Esophagus squamous epithelium (tissue), 4 donors: ENCODE data around the gene HHLA2.

Experiments used
- POLR2A ChIP-seq, 4 donors: fragments of 450-650 bp; IDR thresholded peaks; one replicate each; pipeline ENCODE4 v1.6.1; 2017; ENCODE audit warnings: antibody characterized with exemption in 4 of 4, mild to moderate bottlenecking in 4 of 4, moderate library complexity in 3 of 4
- TF ChIP-seq, protein P1 (sequence below), 6 experiments: fragments of 450-650 bp in 4 of 6; fragments of 200-600 bp in 2 of 6; sonication (generic) in 2 of 6; IDR thresholded peaks; one replicate each; pipeline ENCODE4 v1.5.1; 2016 to 2019; ENCODE audit warnings: antibody characterized with exemption in 6 of 6, mild to moderate bottlenecking in 4 of 6, moderate library complexity in 4 of 6

DNA sequence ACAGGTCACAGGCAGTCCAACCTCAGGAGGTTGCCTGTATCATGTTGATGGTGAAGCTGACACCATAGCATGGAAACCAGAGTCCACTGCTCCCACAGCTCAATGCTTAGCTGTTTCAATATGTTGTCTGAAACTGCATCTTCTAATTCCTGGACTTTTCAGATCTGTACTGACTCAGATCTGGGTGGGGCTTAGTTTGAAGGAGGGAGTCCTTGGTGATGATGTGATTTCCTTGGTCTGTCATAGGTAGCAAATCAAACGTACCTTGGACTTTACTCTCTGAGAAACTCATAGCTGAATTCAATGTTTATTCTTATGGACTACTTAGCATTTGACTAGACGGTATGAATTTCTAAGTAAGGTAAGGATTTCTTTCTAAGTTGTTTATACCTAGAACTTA, at the start of gene HHLA2:
- TF ChIP-seq, protein P1, sequence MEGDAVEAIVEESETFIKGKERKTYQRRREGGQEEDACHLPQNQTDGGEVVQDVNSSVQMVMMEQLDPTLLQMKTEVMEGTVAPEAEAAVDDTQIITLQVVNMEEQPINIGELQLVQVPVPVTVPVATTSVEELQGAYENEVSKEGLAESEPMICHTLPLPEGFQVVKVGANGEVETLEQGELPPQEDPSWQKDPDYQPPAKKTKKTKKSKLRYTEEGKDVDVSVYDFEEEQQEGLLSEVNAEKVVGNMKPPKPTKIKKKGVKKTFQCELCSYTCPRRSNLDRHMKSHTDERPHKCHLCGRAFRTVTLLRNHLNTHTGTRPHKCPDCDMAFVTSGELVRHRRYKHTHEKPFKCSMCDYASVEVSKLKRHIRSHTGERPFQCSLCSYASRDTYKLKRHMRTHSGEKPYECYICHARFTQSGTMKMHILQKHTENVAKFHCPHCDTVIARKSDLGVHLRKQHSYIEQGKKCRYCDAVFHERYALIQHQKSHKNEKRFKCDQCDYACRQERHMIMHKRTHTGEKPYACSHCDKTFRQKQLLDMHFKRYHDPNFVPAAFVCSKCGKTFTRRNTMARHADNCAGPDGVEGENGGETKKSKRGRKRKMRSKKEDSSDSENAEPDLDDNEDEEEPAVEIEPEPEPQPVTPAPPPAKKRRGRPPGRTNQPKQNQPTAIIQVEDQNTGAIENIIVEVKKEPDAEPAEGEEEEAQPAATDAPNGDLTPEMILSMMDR (IDR thresholded peaks at IDR 0.05) = no peak
- TF ChIP-seq POLR2A (IDR thresholded peaks at IDR 0.05) = no peak
